GM18520 (cell line): ENCODE data around the gene MGAT4B.

Experiments
- ATAC-seq: cut with Tn5 transposase; IDR thresholded peaks from one replicate; pipeline ENCODE4 v1.9.1; 2021; ENCODE audit not compliant: unreplicated experiment

MGAT4B gene

GRCh38 chr5:179827680-179828079, 21.0 kb upstream of the MGAT4B start:
- no peak for ATAC-seq

GRCh38 chr5:179825655-179826182, 19.1 kb upstream of the MGAT4B start:
- ATAC-seq, result no peak

- no peak for ATAC-seq
Measured at GRCh38 chr5:179824745-179825112, 18.1 kb upstream of the MGAT4B start.

DNA sequence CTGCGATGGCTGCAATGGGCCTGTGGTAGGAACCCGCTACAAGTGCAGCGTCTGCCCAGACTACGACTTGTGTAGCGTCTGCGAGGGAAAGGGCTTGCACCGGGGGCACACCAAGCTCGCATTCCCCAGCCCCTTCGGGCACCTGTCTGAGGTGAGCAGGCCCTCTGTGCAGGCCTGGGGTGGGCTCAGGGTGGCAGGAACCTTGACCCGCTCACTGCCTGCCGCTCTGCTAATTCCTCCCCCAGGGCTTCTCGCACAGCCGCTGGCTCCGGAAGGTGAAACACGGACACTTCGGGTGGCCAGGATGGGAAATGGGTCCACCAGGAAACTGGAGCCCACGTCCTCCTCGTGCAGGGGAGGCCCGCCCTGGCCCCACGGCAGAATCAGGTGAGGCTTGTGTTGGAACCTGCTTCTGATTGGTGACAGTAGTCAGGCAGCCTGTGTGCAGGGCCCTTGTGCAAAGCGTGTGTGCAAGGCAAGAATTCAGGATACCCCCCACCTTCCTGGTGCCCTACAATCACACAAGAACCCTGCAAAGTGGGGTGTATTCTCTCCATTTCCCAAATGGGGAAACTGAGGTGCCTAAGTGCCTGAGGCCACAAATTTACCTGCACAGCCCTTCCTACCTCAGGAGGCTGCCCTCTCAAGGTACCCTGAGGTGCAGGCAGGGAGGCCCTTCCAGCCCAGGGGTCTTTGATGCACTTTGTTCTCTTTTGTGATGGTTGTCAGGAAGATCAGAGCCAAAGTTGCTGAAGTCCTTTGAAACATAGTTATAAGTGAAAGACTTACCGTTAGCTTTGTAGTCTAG, 17.5 kb upstream of the MGAT4B start:
- ATAC-seq, result no peak

DNA sequence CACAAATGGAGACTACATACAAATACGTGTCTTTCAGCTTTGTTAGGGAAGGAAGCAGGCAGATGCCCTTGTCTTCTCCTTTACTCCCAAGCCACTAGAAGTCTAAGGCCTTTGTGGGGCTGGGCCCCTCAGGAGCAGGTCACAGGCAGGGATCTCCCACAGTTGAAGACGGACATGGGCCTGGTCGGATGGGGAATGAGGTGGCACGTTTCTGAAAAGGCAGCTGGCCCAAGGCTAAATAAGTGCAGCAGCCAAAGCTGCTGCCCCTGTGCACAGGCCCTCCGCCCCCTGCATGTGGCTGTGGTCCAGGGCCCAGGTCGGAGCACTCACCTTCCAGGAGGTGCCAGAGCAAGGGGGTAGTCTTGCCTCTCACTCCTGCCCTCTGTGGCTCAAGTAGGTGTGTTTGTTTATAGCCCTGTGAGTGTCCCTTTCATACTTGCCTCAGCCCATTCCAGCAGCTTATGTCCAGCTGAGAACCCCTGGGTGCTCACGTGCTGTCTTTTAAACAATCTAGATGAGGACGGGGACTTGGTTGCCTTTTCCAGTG, 15.9 kb upstream of the MGAT4B start:
- ATAC-seq, result no peak

- ATAC-seq, result no peak
Measured at GRCh38 chr5:179822059-179822432, 15.4 kb upstream of the MGAT4B start.

- peak; percentile 23 for ATAC-seq
Measured at GRCh38 chr5:179821298-179822058, 14.8 kb upstream of the MGAT4B start.

GRCh38 chr5:179820483-179821297, 14.0 kb upstream of the MGAT4B start, which contains the start of gene SQSTM1:
SQSTM1 (plus strand) TSS chr5:179820905; CDS start chr5:179820937, 32 bp downstream.
- ATAC-seq, result peak; percentile 27

DNA sequence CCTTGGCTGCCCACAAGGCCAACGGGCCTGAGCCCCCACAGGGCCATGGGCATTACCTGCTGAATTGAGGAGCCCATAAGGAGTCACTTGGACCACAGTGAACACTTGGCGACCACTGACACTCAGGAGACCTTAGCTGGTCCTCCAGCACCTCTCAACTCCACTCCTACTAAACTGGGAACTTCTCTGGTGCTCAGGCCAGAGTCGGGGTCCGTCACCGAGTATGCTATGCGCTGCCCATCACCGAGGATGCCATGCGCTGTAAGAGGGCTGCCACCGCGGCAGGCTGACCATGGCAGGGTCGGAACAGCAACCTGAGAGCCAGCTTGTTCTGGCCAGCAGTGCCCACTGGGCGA, 13.4 kb upstream of the MGAT4B start:
- no peak for ATAC-seq

DNA sequence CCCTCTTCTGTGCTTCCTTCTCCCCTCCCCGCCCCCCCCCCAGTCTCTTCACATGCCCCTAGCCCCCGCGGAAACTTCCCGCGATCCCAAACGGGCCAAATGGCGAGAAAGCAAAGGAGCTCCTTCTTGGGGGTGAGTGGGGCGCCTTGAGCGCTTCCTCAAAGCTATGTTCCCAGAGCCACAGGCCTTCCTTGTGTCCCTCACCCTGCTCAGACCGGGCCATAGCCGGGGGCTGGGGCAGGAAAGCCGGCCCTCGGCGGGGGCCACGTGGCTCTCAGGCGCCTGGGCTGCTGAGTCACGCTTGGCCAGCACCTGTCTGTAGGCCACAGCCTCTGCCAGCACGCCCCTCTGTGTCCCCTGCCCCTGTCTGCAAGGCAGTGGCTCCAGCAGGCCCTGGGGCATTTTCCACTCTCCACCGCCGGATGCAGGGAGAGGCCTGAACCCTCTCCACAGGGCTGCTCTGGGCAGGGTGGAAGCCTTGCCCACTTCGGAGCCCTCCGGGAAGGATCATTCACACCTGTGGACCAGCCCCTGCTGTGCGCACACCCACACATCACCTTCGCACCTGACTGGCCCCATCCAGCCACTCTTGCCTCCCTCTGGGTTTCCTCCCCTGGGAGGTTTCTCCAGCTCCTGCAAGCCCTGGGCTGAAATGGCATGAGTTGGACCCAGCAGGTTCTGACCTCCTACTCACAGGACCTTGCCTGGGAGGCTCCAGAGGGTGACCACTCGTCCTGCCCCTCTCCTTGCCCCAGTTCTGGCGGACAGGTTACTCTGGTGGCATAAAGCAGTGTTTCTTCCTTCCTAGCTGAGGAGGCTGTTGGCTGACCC, 12.8 kb upstream of the MGAT4B start:
- ATAC-seq, result no peak

- peak; percentile 39 for ATAC-seq
Measured at GRCh38 chr5:179818746-179819295, 12.2 kb upstream of the MGAT4B start.

GRCh38 chr5:179817890-179818745, 11.5 kb upstream of the MGAT4B start:
- ATAC-seq, result no peak

GRCh38 chr5:179817470-179817840, 10.8 kb upstream of the MGAT4B start:
- no peak for ATAC-seq

DNA sequence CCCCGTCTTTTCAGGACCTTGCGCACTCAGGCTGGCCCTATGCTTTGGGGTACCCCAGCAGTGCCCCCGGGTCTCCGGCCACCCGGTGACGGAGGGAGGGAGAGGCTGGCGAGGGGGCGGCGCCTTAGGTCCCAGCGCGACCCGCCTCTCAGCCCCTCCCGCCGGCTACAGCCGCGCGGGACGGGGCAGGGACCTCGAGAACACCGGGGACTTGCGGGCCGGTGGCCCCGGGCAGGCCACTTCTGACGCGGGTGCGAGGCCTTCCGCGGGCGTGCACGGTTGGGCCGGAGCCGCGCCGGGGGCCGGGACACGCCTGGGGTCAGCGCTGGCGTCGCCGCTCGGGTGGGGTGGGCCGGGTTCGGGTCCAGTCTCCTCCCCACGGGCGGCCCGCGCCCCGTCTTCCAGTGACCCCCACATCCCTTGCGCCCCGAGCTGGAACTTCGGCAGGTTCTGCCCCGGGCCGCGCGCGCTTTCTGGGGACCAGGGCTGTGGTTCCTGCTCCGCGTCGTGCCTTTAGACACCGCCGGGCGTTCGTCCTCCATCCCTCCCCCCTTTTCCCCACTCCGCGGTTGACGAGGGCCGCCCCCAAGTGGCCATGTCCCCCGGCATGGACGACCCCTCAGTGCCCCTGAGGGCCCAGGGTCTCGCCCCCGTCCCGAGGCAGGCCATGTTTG, 10.3 kb upstream of the MGAT4B start:
- no peak for ATAC-seq

DNA sequence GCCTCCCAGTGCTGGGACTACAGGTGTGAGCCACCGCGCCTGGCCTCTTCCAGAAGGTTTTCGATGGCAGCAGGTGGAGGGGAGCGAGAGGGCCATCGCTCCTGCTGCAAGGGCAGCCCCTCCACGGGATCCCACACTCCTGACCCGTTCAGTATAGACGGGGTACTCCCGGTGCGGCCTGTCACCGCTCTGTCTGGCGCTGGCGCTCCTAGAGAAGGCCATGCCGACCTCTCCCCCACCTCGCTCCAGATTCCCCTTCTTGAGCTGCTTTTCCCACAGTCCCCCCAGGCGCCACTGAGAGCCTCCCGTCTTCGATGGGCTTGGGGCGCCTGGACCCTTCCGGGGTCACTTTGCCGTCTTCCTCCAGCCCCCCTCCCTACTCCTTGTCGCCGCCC, 9.7 kb upstream of the MGAT4B start:
- no peak for ATAC-seq

- no peak for ATAC-seq
Measured at GRCh38 chr5:179815491-179816249, 9.0 kb upstream of the MGAT4B start.

DNA sequence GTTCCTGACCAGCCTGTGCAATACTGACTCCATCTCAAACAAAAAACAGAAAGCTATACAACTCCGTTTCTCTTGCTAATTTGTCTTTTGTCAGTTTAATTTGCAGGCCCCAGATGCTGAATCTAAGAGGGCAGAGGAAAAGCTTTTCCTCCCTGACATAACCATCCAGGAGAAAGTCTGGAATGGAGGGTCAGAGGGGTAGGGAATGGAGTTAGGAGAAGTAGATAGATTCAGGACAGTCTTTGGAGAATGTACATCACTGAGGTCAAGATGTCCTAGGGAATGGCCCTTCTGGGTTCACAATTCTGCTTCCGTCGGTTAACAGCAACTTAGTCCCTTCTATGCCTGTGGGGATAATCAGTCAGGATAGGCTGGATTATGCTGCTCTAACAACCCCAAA, 7.4 kb upstream of the MGAT4B start:
- no peak for ATAC-seq
